GM18502 (cell line): Measurements from ENCODE around the gene BTG2.

Source experiments
- ATAC-seq: cut with Tn5 transposase; IDR thresholded peaks from one replicate; pipeline ENCODE4 v1.9.1; 2021; ENCODE audit warnings: mild to moderate bottlenecking; ENCODE audit not compliant: unreplicated experiment, poor library complexity

BTG2 gene

GRCh38 chr1:203335503-203335902 lies 30.2 kb downstream of the BTG2 start:
- ATAC-seq, result no peak

GRCh38 chr1:203336097-203336496 lies 30.8 kb downstream of the BTG2 start:
- no peak for ATAC-seq

GRCh38 chr1:203338335-203339036 lies 33.2 kb downstream of the BTG2 start:
- ATAC-seq, result no peak

GRCh38 chr1:203340112-203340790 lies 34.9 kb downstream of the BTG2 start:
- no peak for ATAC-seq

GRCh38 chr1:203342192-203342940 lies 37.0 kb downstream of the BTG2 start:
- no peak for ATAC-seq

GRCh38 chr1:203343956-203344754 lies 38.8 kb downstream of the BTG2 start:
- ATAC-seq, result no peak

GRCh38 chr1:203346060-203346768 lies 40.9 kb downstream of the BTG2 start:
- no peak for ATAC-seq

- no peak for ATAC-seq
These were observed 41.4 kb downstream of the BTG2 start for GRCh38 chr1:203346769-203347102.

GRCh38 chr1:203349166-203349565 lies 43.8 kb downstream of the BTG2 start:
- ATAC-seq, result no peak

GRCh38 chr1:203349773-203350524 lies 44.6 kb downstream of the BTG2 start:
- no peak for ATAC-seq

- no peak for ATAC-seq
These were observed 45.8 kb downstream of the BTG2 start, which contains the start of gene FMOD for GRCh38 chr1:203351037-203351625. TSS of gene FMOD (minus strand) at chr1:203351122. CDS start at chr1:203348270, 2,852 bp downstream.

GRCh38 chr1:203353486-203353885 lies 48.2 kb downstream of the BTG2 start:
- ATAC-seq, result no peak

GRCh38 chr1:203354246-203354645 lies 48.9 kb downstream of the BTG2 start:
- ATAC-seq, result no peak

GRCh38 chr1:203359010-203359571 lies 53.8 kb downstream of the BTG2 start:
- ATAC-seq, result no peak
